ENCODE results near the gene IGF1.
"Not testable (repeated sequence)": the region's sequence is repeated elsewhere in the genome, so short reads cannot be mapped to it uniquely, and the experiment has no call there.

Gene IGF1

DNA sequence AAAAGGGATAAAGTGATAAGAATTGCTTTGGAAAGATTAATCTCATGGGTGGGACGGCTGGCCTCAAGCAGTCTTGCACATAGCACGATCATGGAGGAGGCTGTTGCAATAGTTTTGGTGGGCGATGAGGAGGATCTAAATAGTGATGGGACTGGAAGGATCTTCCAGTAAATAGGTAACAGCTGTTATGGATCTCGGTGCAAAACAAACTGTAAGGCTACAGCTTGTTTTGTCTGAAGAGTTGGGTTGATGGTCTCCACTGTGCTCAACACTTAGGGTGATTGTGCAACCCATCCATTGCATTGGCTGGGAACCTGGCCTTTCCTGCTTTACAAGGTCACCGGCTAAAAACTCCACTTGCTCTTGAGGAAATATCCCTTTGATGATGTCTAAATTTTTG is 21.0 kb downstream of the IGF1 start:
- H3K4me1 Mint-ChIP-seq (ENCODE audit: low read depth): no peaks in the 10 kb centered on the region
- H3K27ac Mint-ChIP-seq: no peak overlapping the region
- no peaks in the 10 kb centered on the region for H3K9me3 Mint-ChIP-seq (ENCODE audit: low read depth)
- no peak overlapping the region for H3K4me3 Mint-ChIP-seq
- H3K27me3 Mint-ChIP-seq: peaks cover 3% of the 10 kb centered on the region
- no peaks in the 10 kb centered on the region for H3K36me3 Mint-ChIP-seq

DNA sequence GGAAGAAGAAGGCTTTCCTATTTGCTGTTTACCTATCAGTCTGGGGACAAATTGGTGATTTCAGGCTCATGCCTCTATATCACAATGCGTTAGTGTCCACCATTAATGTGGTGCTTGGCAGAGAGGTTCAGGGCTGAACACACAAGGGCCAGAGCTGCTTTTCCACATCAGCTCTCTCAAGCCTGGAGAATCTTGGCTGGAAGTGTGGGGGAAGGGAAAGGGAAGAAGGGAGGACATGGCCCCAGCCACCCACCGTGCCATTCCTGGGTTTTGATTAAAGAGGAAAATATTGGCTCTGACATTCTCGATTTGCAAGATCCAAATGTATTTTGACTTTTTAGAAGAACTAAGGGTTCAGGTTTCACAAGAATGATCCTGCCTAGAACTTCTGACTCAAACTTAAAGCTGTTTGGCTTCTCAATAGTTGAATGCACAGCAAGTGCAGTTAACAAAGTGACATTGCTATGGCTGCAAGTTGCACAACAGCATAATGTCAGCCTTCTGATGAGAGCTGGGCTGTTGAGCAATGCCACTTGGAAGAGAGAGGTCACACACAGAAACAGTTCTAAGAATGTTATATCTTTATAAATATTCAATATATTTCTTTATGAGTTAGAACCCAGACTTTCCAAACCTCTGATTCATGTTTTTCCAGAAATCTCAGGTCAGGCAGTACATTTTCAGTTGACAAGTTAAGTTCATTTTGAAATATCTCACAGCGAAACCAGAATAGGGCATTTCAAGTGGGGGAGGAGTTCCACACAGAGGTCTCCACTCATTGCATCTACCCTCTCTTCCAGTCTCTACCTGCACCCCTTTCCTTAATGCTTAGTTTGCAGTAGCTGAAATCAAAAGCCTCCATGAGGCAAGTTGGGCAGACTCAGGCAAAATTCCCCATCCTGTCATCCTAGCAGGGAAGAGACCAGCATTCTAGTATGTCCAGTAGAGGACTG is 25.3 kb downstream of the IGF1 start:
- Mint-ChIP-seq H3K4me3 (no peak overlapping the region), H3K27me3 (peaks cover 1% of the 10 kb centered on the region), H3K9me3 (ENCODE audit: low read depth) (no peaks in the 10 kb centered on the region), H3K27ac (no peak overlapping the region), H3K4me1 (ENCODE audit: low read depth) (no peaks in the 10 kb centered on the region), H3K36me3 (no peaks in the 10 kb centered on the region)

DNA sequence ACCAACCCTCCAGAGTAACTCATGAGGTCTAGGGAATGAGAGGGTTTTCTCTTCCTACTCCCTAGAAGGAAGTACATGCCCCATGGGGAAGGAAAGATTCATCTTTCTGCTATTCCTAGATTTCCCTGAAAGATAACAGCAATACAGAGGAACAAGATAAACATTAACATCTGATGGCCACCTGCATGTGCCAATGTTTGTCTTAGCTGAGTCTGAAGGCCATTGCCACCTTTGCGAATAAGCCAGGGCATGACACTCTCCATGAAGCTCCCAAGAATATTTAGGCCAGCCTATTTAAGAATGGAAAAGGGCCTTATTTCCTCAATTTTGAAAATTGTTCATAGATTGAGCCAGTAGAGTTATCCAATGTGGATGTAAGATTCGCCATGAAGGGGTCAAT is 26.0 kb downstream of the IGF1 start:
- Mint-ChIP-seq H3K36me3 (no peaks in the 10 kb centered on the region), H3K27me3 (peaks cover 1% of the 10 kb centered on the region), H3K9me3 (ENCODE audit: low read depth) (no peaks in the 10 kb centered on the region), H3K4me3 (no peak overlapping the region), H3K27ac (no peak overlapping the region), H3K4me1 (ENCODE audit: low read depth) (no peaks in the 10 kb centered on the region)

DNA sequence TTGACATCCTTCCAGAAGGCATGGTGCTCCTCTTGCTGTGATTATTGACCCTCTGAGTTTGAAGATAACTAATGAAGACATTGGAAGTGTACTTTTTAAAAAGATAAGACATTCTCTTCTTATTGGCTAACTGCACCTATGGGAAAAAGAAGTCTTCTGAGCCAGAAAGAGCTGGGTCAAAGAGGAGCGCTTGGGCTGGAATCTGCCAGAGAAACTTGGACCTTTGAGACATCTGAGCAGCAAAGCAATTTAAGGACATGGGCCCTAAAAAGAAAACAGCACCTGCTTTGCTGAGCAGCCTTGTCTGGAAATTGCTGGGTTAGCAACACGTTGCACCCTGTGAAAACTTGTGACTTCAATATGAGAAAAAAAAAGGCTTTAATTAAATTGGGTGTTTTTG is 27.8 kb downstream of the IGF1 start:
- H3K9me3 Mint-ChIP-seq (ENCODE audit: low read depth): no peaks in the 10 kb centered on the region
- no peaks in the 10 kb centered on the region for H3K4me1 Mint-ChIP-seq (ENCODE audit: low read depth)
- no peak overlapping the region for H3K4me3 Mint-ChIP-seq
- H3K36me3 Mint-ChIP-seq: no peaks in the 10 kb centered on the region
- H3K27ac Mint-ChIP-seq: no peak overlapping the region
- H3K27me3 Mint-ChIP-seq: peaks cover 1% of the 10 kb centered on the region

DNA sequence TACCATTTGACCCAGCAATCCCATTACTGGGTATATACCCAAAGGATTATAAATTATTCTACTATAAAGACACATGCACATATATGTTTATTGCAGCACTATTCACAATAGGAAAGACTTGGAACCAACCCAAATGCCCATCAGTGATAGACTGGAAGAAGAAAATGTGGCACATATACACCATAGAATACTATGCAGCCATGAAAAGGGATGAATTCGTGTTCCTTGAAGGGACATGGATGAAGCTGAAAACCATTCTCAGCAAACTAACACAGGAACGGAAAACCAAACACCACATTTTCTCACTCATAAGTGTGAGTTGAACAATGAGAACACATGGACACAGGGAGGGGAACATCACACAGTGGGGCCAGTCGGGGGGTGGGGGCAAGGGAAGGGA is 31.3 kb downstream of the IGF1 start:
- not testable (repeated sequence) for H3K9me3 Mint-ChIP-seq (ENCODE audit: low read depth); H3K27ac Mint-ChIP-seq

DNA sequence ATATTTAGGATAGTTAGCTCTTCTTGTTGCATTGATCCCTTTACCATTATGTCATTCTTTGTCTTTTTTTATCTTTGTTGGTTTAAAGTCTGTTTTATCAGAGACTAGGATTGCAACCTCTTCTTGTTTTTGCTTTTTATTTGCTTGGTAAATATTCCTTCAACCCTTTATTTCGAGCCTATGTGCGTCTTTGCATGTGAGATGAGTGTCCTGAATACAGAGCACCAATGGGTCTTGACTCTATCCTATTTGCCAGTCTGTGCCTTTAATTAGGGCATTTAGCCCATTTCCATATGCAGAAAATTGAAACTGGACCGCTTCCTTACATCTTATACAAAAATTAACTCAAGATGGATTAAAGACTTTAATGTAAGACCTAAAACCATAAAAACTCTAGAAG is 32.9 kb downstream of the IGF1 start:
- not testable (repeated sequence) for H3K4me1 Mint-ChIP-seq (ENCODE audit: low read depth); H3K4me3 Mint-ChIP-seq; H3K27me3 Mint-ChIP-seq; H3K9me3 Mint-ChIP-seq (ENCODE audit: low read depth); H3K36me3 Mint-ChIP-seq; H3K27ac Mint-ChIP-seq

More for the DNA sequence above, 31.3 kb downstream of the IGF1 start:
- not testable (repeated sequence) for H3K27me3 Mint-ChIP-seq; H3K4me1 Mint-ChIP-seq (ENCODE audit: low read depth); H3K4me3 Mint-ChIP-seq; H3K36me3 Mint-ChIP-seq

DNA sequence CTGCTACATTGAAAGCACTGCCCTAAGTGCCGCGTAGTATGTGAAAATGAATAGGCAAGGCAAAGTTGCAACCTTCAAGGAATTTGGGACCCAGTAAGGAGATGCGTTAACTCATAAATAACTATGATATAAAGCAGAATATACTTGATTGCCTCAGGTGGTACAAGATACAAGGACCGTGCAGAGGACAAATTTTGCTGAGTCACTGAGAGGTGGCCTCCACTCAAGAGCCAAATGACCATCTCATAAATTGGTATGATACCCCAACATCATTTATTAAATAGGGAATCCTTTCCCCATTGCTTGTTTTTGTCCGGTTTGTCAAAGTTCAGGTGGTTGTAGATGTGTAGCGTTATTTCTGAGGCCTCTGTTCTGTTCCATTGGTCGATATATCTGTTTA is 35.7 kb downstream of the IGF1 start:
- Mint-ChIP-seq H3K27me3 (peaks cover 1% of the 10 kb centered on the region), H3K36me3 (no peaks in the 10 kb centered on the region), H3K4me1 (ENCODE audit: low read depth) (no peaks in the 10 kb centered on the region), H3K9me3 (ENCODE audit: low read depth) (no peaks in the 10 kb centered on the region), H3K27ac (no peak overlapping the region), H3K4me3 (no peak overlapping the region)

DNA sequence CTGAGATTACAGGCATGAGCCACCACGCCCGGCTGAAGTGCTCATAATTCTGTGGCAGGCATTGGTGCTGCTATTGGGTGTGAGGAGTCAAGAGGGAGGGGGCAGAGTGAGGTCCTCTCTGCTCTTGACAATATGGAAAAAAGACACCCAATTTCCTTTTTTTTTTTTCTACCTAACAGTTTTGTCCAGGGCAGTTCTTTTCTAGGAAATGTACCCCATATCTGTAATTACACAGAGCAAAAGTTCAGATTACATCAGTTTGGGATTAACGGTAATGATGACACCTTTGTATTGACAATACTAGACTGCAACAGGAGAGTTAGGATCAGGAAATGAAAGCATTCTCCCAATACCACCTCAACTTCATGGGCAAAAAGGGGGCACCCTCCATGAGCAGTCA is 36.3 kb downstream of the IGF1 start:
- Mint-ChIP-seq H3K9me3 (ENCODE audit: low read depth) (no peaks in the 10 kb centered on the region), H3K4me1 (ENCODE audit: low read depth) (no peaks in the 10 kb centered on the region), H3K36me3 (no peaks in the 10 kb centered on the region), H3K27ac (no peak overlapping the region), H3K4me3 (no peak overlapping the region), H3K27me3 (peaks cover 4% of the 10 kb centered on the region)

DNA sequence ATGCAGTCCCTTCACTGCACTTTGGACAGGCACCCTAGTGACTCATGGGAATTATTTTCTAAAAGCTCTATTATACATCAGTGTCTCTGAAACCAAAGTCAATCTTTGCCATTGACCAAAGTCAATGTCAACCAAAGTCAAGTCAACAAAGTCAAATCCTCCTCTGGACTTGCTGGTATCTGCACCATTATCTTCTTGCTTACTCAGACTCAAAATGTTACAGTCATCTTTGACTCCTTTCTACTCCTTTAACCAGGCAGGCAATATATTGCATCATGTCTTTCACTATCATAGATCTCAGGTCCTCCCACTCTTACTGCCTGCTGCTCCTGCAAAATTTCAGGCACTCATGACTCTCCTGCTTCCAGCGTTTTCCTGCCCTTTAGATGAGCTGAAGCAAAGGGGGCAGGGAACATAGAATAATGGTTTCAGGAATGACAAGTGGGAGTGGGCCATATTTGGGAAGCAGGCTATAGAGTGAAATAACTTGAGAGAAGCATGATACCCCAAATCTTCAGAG is 39.2 kb downstream of the IGF1 start:
- Mint-ChIP-seq H3K4me3 (no peak overlapping the region), H3K36me3 (no peaks in the 10 kb centered on the region), H3K4me1 (ENCODE audit: low read depth) (no peaks in the 10 kb centered on the region), H3K27ac (no peak overlapping the region), H3K9me3 (ENCODE audit: low read depth) (no peaks in the 10 kb centered on the region), H3K27me3 (peaks cover 10% of the 10 kb centered on the region)

DNA sequence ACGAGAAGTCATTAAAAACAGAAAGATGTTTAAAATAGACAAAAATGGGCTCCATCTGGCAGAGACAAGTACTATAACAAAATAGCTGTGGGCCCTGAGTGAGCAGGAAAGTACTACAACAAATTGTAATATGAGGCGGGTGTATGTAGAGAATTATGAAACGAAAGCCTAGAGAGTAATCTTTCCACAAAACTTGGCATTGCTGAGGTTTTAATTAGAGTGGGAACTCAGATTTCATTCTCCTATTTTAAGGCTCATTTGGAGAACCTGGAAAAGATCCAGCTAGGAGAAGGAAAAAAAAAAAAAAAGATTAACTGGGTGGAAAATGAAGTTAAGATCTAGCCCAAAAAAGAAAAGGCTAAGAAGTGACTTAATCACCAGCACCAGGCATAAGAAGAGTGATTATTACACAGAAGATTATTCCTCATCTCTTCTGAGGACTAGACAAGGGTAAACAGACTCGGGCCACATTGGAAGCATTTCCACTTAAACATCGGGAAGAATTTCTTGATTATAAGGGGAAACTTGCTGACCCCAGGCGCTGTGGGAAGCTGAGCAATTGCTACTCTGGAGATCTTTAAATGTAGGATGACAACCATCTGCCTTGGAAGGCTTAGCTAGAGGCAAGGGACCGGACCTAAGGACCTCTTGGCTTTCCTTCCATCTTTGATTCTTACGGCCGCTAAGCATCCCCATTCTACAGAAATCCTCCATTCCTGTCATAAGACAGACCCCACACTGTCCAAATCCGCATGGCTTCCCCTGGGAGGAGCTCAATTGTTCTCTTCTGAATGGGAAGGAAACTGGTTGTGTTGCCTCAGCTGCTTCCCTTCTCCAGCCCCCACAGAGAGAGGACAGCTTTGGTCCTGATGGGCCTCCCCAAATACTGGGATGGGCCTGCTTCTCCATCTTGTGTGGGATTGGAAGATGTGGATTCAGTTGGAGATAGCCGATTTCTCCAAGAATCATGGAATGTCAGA is 40.6 kb downstream of the IGF1 start:
- Mint-ChIP-seq H3K9me3 (ENCODE audit: low read depth) (no peaks in the 10 kb centered on the region), H3K4me3 (no peak overlapping the region), H3K4me1 (ENCODE audit: low read depth) (no peaks in the 10 kb centered on the region), H3K27me3 (peaks cover 10% of the 10 kb centered on the region), H3K36me3 (no peaks in the 10 kb centered on the region), H3K27ac (no peak overlapping the region)

DNA sequence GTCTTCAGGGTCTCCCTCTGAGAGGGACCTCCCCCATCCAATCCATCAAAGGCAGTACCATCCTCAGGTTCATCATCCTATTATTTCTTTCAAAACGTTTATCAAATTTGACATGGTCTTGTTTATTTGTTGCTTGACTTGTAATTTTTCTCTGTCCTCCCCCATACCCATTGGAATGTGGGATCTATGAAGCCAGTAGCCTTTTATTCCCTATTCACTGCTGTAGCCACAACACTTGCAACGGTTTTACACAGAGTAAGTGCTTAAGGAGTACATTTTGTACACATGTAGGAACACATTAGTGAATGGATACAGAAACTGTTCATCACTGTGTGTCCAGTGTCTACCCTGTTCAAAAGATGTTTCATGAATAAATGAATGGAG is 41.5 kb downstream of the IGF1 start:
- Mint-ChIP-seq H3K9me3 (ENCODE audit: low read depth) (no peaks in the 10 kb centered on the region), H3K27me3 (peaks cover 9% of the 10 kb centered on the region), H3K36me3 (no peaks in the 10 kb centered on the region), H3K27ac (no peak overlapping the region), H3K4me3 (no peak overlapping the region), H3K4me1 (ENCODE audit: low read depth) (no peaks in the 10 kb centered on the region)

DNA sequence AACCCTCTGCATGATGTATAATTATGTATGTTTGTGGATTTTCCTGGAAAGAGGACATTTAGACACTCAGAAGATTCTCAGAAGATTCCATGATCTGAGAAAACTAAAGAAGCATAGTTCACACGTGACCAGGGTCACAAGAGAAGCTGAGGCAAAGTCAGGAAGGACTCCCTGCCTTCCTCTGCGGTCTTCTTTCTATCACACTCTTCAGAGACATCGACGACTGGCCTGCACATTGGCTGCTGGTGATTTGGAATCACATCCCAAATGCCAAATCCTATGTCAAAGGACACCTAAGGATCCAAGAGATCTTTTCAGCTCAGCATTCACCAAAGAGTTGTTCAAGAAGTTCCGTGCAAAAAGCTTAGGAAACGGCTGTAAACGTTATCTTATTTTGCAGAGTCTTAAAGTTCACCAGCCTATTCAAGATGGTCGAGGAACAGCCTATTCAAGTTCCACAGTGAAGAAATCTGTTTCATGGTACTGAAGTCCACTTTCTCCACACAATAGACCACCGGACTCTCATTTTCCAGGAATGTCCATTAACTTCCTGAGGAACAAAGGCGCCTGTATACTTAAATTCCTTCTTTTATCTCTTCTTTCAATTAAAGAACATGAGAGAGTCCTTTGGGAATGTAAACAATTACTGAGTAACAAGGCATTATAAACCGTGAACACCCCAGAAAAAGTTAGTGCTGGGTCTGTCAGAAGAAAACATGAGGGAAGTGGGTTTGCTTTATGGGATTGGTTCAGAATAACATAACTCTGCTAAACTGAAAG is 42.1 kb downstream of the IGF1 start:
- Mint-ChIP-seq H3K9me3 (ENCODE audit: low read depth) (no peaks in the 10 kb centered on the region), H3K27ac (no peak overlapping the region), H3K4me3 (no peak overlapping the region), H3K36me3 (no peaks in the 10 kb centered on the region), H3K4me1 (ENCODE audit: low read depth) (no peaks in the 10 kb centered on the region), H3K27me3 (peaks cover 9% of the 10 kb centered on the region)

DNA sequence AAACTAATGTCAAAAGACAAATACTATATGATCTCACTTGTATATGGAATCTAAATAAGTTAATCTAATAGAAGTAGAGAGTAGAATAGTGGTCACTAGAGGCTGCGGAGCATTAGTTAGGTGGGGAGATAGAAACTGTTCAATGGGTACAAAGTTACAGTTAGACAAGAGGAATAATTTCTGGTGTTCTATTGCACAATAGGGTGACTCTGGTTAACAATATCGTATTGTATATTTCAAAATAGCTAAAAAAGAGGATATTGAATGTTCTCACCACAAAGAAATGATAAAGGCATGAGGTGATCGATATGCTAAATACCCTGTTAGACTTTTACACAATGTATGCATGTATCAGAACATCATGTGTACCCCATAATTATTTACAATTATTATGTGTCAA is 42.9 kb downstream of the IGF1 start:
- no peaks in the 10 kb centered on the region for H3K36me3 Mint-ChIP-seq
- no peak overlapping the region for H3K27ac Mint-ChIP-seq
- no peaks in the 10 kb centered on the region for H3K9me3 Mint-ChIP-seq (ENCODE audit: low read depth)
- H3K4me3 Mint-ChIP-seq: no peak overlapping the region
- H3K4me1 Mint-ChIP-seq (ENCODE audit: low read depth): no peaks in the 10 kb centered on the region
- H3K27me3 Mint-ChIP-seq: peaks cover 9% of the 10 kb centered on the region

DNA sequence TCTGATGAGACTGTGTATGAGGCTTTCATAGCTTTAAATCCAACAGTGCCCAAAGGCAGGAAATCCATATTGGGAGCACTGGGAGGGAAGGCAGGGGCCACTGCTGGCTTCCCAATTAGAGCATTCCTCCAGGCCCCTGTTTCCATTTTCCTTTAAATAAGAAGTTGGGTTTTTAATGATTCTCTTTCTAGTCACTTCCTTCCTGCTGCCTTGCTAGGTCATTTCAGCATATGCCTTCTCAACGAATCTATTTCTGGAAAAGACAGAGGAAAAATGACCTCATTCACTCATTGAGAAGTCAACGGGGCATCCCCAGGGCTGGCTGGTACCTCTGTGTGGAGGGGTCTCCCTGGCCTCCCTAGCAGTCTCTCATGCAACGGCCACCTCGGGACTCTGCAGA is 43.5 kb downstream of the IGF1 start:
- Mint-ChIP-seq H3K36me3 (no peaks in the 10 kb centered on the region), H3K9me3 (ENCODE audit: low read depth) (no peaks in the 10 kb centered on the region), H3K27me3 (peaks cover 12% of the 10 kb centered on the region)

More for the DNA sequence above, 43.5 kb downstream of the IGF1 start:
- no peaks in the 10 kb centered on the region for H3K4me1 Mint-ChIP-seq (ENCODE audit: low read depth)
- H3K4me3 Mint-ChIP-seq: no peak overlapping the region
- no peak overlapping the region for H3K27ac Mint-ChIP-seq

Measured in activated naive CD8-positive, alpha-beta T cell (primary cell).